ENCODE data around the gene GALNT14. TPM values are rescaled to one million over a fixed set of nuclear protein-coding genes. Genes with fewer than 3 reads are reported as not detected.

The GALNT14 gene
- total and polyA plus RNA-seq, 9 donors, result 0.28 to 9.8 (median 1.6) TPM; not detected in 3

DNA sequence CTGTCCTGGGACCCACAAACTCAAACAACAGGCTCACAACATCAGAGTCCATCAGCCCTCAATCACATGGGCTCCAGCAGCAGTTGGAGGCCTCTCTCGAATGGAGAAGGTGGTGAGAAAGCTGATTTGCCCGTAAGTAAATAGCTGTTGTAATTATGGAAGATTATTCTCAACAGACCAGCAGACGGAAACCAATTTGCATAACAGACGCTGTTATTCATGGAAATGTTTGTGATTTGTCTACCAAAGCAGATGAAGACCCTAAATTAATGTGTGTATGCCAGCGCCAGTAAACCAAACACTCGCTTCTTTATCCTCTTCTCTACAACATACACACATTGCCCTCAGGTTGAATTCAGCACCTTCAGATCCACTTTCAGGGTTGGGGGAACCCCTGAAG lies 23.4 kb upstream of the GALNT14 start:
- TF ChIP-seq POLR2A (IDR thresholded peaks at IDR 0.05) (no peak), EP300 (IDR thresholded peaks at IDR 0.05) (no peak)
- TF ChIP-seq, protein P1, sequence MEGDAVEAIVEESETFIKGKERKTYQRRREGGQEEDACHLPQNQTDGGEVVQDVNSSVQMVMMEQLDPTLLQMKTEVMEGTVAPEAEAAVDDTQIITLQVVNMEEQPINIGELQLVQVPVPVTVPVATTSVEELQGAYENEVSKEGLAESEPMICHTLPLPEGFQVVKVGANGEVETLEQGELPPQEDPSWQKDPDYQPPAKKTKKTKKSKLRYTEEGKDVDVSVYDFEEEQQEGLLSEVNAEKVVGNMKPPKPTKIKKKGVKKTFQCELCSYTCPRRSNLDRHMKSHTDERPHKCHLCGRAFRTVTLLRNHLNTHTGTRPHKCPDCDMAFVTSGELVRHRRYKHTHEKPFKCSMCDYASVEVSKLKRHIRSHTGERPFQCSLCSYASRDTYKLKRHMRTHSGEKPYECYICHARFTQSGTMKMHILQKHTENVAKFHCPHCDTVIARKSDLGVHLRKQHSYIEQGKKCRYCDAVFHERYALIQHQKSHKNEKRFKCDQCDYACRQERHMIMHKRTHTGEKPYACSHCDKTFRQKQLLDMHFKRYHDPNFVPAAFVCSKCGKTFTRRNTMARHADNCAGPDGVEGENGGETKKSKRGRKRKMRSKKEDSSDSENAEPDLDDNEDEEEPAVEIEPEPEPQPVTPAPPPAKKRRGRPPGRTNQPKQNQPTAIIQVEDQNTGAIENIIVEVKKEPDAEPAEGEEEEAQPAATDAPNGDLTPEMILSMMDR (IDR thresholded peaks at IDR 0.05), result no peak
- no peak for DNase-seq
- intact Hi-C loops (cut with DNase I), result loop anchor here in 1 of 4 donors (10.0 kb wide), 1 partner anchor 427 kb away; no protein-coding TSS in a partner anchor
- H3K4me1 ChIP-seq (ENCODE audit: insufficient read depth), result no peaks in the 10 kb centered on the region
- WGBS, 3 donors, result 83 to 87% (median 84%) methylated on average over 6 of the region's 6 CpGs
- no peak overlapping the region for H3K4me3 ChIP-seq
- no peaks in the 10 kb centered on the region for H3K9me3 ChIP-seq
- H3K27ac ChIP-seq, result no peak overlapping the region
- no peaks in the 10 kb centered on the region for H3K36me3 ChIP-seq
- no peaks in the 10 kb centered on the region for H3K27me3 ChIP-seq

DNA sequence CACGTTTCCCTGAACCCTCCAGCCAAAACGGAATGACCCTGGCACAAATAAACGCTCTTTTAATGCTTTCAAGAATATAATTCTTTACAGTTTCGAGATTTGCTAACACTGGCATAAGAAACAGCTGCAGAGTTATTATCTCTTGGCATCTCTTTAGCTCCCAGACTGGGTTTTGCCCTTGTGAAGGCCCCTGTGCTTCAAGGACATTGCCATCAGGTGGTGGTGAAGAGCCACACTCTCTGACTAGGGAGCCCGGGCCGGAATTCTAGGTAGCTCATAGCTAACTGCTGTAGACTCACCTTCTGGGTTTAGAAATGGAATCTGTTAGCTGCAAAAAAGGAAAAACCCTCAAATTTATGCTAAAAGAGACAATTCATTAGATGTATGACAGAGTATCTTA lies 13.3 kb upstream of the GALNT14 start:
- intact Hi-C loops (cut with DNase I), result no loop called here
- no peak for TF ChIP-seq POLR2A (IDR thresholded peaks at IDR 0.05)
- no peak for TF ChIP-seq EP300 (IDR thresholded peaks at IDR 0.05)
- TF ChIP-seq, protein P1 (IDR thresholded peaks at IDR 0.05), result no peak
- Histone ChIP-seq H3K9me3 (no peaks in the 10 kb centered on the region), H3K27ac (no peak overlapping the region), H3K36me3 (no peaks in the 10 kb centered on the region), H3K4me1 (ENCODE audit: insufficient read depth) (no peaks in the 10 kb centered on the region), H3K4me3 (no peak overlapping the region), H3K27me3 (no peaks in the 10 kb centered on the region)
- no peak for DNase-seq
- 49 to 70% (median 58%) methylated on average over 6 of the region's 6 CpGs for WGBS, 3 donors

DNA sequence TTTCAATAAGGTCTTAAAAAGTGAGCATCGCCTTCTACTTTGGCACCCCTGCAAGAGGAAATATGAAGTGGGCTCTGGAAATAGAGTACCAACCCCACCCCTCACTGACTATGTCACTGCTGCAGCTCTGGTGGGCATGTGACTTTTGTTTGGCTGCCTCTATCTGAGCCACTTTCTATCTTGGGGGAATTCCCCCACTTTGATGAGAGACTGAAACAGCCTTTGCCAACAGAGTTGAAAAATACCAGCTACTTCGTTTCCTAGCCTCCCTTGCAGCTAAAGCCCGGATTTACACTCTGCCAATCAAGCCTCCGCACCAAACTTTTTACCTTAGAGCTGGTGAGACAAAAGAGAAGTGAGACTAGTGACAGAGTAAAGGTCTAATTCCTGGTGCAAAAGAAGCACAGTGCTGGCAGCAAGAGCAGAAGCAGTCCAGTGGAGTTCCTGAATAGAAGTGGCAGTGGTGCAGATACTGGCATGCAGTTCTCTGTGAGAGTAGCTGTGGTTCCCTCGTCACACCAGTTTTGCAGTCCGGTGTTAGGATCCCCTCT lies 12.0 kb upstream of the GALNT14 start:
- no peak for DNase-seq
- H3K27me3 ChIP-seq, result no peaks in the 10 kb centered on the region
- no peaks in the 10 kb centered on the region for H3K9me3 ChIP-seq
- no peaks in the 10 kb centered on the region for H3K36me3 ChIP-seq
- TF ChIP-seq EP300 (IDR thresholded peaks at IDR 0.05) (no peak), POLR2A (IDR thresholded peaks at IDR 0.05) (no peak)
- TF ChIP-seq, protein P1 (IDR thresholded peaks at IDR 0.05), result no peak
- intact Hi-C loops (cut with DNase I), result no loop called here
- no peaks in the 10 kb centered on the region for H3K4me1 ChIP-seq (ENCODE audit: insufficient read depth)
- WGBS, 3 donors, result 87 to 89% (median 89%) methylated on average over 6 of the region's 6 CpGs
- H3K4me3 ChIP-seq, result no peak overlapping the region
- no peak overlapping the region for H3K27ac ChIP-seq

DNA sequence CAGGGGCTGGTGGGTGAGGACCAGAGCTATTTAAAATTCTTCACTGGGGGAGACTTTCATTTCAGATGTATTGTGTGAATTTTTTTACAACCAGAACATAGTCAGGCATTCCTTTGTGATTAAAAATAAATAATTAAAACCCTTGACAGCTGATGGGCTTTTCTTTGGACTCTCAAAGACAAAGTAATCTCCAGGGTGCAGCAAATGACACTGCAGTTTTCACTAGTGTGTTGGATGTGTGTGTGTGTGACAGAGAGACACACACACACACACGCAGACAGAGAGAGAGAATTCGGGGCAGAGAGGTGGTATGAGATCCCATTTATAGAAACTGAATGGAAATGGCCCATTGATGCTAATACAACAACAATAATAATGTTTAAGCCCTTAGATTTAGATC lies 10.3 kb upstream of the GALNT14 start:
- H3K9me3 ChIP-seq, result no peaks in the 10 kb centered on the region
- no peak overlapping the region for H3K4me3 ChIP-seq
- intact Hi-C loops (cut with DNase I), result no loop called here
- H3K27me3 ChIP-seq, result no peaks in the 10 kb centered on the region
- no peak for DNase-seq
- 70 to 81% (median 76%) methylated on average over 2 of the region's 2 CpGs for WGBS, 3 donors
- H3K4me1 ChIP-seq (ENCODE audit: insufficient read depth), result no peaks in the 10 kb centered on the region
- no peak overlapping the region for H3K27ac ChIP-seq
- TF ChIP-seq, protein P1 (IDR thresholded peaks at IDR 0.05), result no peak
- TF ChIP-seq POLR2A (IDR thresholded peaks at IDR 0.05) (no peak), EP300 (IDR thresholded peaks at IDR 0.05) (no peak)
- H3K36me3 ChIP-seq, result no peaks in the 10 kb centered on the region

Measured in ovary (tissue), 9 donors.